Fibroblast of mammary gland (primary cell): Measurements from ENCODE around the gene CXorf58.

Experiments
- DNase-seq: peaks from one replicate; pipeline ENCODE4 v3.0.0-alpha.2; 2010; ENCODE audit warnings: low read depth
- H3K4me3 ChIP-seq: 2 replicates; pipeline ENCODE4 v1.5.1; 2011; ENCODE audit warnings: low read depth, mild to moderate bottlenecking, low read length, moderate library complexity; ENCODE audit not compliant: control insufficient read depth
- TF ChIP-seq, protein P1 (sequence below): conservative IDR thresholded peaks from 2 replicates; pipeline ENCODE4 v1.5.1; 2011; ENCODE audit warnings: low read depth, low read length, inconsistent platforms; ENCODE audit not compliant: control insufficient read depth, insufficient read depth

Gene CXorf58

DNA sequence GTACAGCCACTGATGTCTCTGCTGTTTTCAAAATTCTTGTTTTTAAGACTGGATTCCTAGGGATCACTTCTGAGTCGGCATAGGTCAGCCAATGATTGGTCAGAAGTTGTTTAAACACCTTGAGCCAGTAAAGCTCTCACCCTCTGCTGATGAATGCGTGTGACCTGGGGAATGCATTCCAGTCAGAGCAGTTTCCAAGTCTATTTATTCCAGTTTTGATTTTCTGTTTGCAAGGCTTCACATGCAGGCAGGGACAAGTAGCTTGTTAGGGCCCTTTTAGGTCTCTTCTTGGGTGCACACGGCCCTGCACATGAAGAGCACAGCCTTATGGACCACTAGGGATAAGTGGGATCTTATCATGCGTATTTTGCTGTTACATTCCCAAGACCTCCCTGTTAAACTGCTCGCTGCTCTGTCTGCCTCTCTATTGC, 72.2 kb downstream of the CXorf58 start:
- TF ChIP-seq, protein P1, sequence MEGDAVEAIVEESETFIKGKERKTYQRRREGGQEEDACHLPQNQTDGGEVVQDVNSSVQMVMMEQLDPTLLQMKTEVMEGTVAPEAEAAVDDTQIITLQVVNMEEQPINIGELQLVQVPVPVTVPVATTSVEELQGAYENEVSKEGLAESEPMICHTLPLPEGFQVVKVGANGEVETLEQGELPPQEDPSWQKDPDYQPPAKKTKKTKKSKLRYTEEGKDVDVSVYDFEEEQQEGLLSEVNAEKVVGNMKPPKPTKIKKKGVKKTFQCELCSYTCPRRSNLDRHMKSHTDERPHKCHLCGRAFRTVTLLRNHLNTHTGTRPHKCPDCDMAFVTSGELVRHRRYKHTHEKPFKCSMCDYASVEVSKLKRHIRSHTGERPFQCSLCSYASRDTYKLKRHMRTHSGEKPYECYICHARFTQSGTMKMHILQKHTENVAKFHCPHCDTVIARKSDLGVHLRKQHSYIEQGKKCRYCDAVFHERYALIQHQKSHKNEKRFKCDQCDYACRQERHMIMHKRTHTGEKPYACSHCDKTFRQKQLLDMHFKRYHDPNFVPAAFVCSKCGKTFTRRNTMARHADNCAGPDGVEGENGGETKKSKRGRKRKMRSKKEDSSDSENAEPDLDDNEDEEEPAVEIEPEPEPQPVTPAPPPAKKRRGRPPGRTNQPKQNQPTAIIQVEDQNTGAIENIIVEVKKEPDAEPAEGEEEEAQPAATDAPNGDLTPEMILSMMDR, result no peak
- H3K4me3 ChIP-seq, result no peak overlapping the region
- DNase-seq, result peak; percentile 6

DNA sequence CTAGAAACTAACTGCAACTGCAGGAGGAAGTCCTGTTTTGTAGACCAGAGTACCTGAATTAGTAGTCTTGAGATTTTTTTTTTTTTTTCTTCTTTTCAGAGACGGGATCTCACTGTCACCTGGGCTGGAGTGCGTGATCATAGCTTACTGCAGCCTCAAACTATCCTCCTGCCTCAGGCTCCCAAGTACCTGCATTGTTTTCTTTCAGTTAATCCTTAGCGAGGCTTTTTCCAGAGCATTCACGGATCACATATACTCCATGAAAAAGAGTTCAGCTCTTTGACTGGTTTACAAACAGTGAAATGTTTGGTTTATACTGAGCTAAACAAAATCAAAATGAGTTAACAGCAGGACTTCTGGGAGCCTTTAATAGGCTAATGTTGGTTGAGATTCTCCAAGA, 73.4 kb downstream of the CXorf58 start:
- no peak for DNase-seq
- TF ChIP-seq, protein P1, result no peak
- H3K4me3 ChIP-seq, result no peak overlapping the region

DNA sequence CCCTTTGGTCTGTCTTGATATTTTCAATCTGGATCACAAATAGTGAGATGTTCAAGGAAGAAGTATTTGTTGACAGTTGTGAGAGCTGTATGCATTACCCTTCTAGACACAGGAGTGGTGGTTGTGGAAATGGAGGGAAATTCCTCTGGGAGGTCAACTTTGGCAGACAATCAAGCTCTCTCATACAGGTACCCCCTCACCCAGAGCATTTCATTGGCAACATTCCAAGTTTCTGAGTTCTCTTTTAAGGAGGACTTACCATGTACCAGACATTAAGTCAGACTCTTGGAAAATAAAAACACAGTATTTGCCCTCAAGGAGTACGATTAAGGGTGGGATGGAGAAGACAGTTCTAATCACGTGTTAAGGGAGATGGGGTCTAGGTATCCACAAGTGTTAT, 73.9 kb downstream of the CXorf58 start:
- H3K4me3 ChIP-seq, result no peak overlapping the region
- TF ChIP-seq, protein P1, result no peak
- DNase-seq, result no peak

DNA sequence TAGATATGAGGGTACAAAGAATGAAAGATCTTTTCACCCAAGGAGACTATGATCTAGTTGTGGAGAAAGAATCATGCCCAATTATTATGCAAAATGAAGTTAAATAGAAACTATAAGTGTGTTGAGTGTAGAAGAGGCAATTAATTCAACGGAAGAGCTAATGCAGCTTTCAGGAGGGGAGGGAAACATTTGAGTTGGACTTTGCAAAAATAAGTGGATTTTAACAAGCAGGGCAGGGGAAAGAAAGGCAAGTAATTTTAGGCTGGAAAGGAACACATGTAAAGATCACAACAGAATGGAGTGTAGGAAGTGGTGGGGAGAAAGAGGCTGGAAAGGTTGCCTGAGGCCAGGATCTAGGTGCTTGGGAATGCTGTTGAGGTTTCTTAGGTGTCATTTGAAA, 75.1 kb downstream of the CXorf58 start:
- no peak overlapping the region for H3K4me3 ChIP-seq
- DNase-seq, result no peak
- TF ChIP-seq, protein P1, result no peak
